WTC11 (cell line): Measurements from ENCODE around the gene MOGAT2. TPM values are rescaled to one million over a fixed set of nuclear protein-coding genes. Genes with fewer than 3 reads are reported as not detected.
A peak's percentile ranks its signal among the peaks of the same experiment; 100 is the strongest.

ENCODE experiments used
- AR ChIP-seq: fragments of 250-450 bp; sonication (Bioruptor Pico); IDR thresholded peaks from 2 replicates; pipeline ENCODE4 v1.9.0; 2021; ENCODE audit warnings: mild to moderate bottlenecking
- ARID4B ChIP-seq: sonication (generic); formaldehyde crosslinking; IDR thresholded peaks from 2 replicates; pipeline ENCODE4 v1.8.0; 2023; ENCODE audit warnings: missing genetic modification reagents, mild to moderate bottlenecking, borderline replicate concordance
- ATF6 ChIP-seq: sonication (generic); formaldehyde crosslinking; IDR thresholded peaks from 2 replicates; pipeline ENCODE4 v1.8.1; 2023; ENCODE audit warnings: mild to moderate bottlenecking, missing genetic modification reagents
- CTCF ChIP-seq: fragments of 200-600 bp; IDR thresholded peaks from 2 replicates; pipeline ENCODE4 v1.8.0; 2022; ENCODE audit warnings: antibody characterized with exemption
- E2F1 ChIP-seq: sonication (generic); formaldehyde crosslinking; IDR thresholded peaks from 2 replicates; pipeline ENCODE4 v1.8.0; 2022; ENCODE audit warnings: mild to moderate bottlenecking, missing genetic modification reagents
- HMGA2 ChIP-seq: fragments of 250-450 bp; sonication (Bioruptor Pico); IDR thresholded peaks from 2 replicates; pipeline ENCODE4 v1.4.0; 2021; ENCODE audit warnings: mild to moderate bottlenecking, moderate library complexity
- JUN ChIP-seq: sonication (generic); formaldehyde crosslinking; IDR thresholded peaks from 2 replicates; pipeline ENCODE4 v1.8.0; 2023; ENCODE audit warnings: mild to moderate bottlenecking, missing genetic modification reagents
- NFE2L1 ChIP-seq: sonication (generic); formaldehyde crosslinking; IDR thresholded peaks from 2 replicates; pipeline ENCODE4 v1.8.1; 2023; ENCODE audit warnings: missing genetic modification reagents
- PRDM15 ChIP-seq: sonication (generic); formaldehyde crosslinking; IDR thresholded peaks from 2 replicates; pipeline ENCODE4 v1.8.0; 2022; ENCODE audit warnings: missing genetic modification reagents
- SOX15 ChIP-seq: fragments of 250-450 bp; sonication (Bioruptor Pico); IDR thresholded peaks from 2 replicates; pipeline ENCODE4 v1.9.0; 2021; ENCODE audit warnings: mild to moderate bottlenecking
- ZMAT4 ChIP-seq: fragments of 250-450 bp; sonication (Bioruptor Pico); IDR thresholded peaks from 2 replicates; pipeline ENCODE4 v1.9.0; 2021; ENCODE audit warnings: mild to moderate bottlenecking
- ZNF317 ChIP-seq: sonication (generic); formaldehyde crosslinking; IDR thresholded peaks from 2 replicates; pipeline ENCODE4 v1.8.1; 2023; ENCODE audit warnings: low read depth, mild to moderate bottlenecking, moderate library complexity, missing genetic modification reagents, borderline replicate concordance
- total RNA-seq: library from RNA; stranded (reverse); gene quantifications from 3 replicates; pipeline ENCODE4 v1.2.3, GENCODE V29; 2021
- TF ChIP-seq, protein P1 (sequence below): sonication (generic); formaldehyde crosslinking; IDR thresholded peaks from 2 replicates; pipeline ENCODE4 v1.8.1; 2023; ENCODE audit warnings: mild to moderate bottlenecking, moderate library complexity, missing genetic modification reagents
- TF ChIP-seq, protein P2 (sequence below): sonication (generic); formaldehyde crosslinking; IDR thresholded peaks from 2 replicates; pipeline ENCODE4 v1.8.1; 2023; ENCODE audit warnings: mild to moderate bottlenecking, missing genetic modification reagents, moderate library complexity

The MOGAT2 gene
- total RNA-seq, 1 experiment from 2014 or later: not detected

- TF ChIP-seq ARID4B (CRISPR knock-in tag): peak; percentile 93; the same call in 1 of the 2 replicates
- TF ChIP-seq ATF6 (CRISPR knock-in tag): no peak
- peak; percentile 65 for TF ChIP-seq NFE2L1 (CRISPR knock-in tag)
- TF ChIP-seq, protein P1, sequence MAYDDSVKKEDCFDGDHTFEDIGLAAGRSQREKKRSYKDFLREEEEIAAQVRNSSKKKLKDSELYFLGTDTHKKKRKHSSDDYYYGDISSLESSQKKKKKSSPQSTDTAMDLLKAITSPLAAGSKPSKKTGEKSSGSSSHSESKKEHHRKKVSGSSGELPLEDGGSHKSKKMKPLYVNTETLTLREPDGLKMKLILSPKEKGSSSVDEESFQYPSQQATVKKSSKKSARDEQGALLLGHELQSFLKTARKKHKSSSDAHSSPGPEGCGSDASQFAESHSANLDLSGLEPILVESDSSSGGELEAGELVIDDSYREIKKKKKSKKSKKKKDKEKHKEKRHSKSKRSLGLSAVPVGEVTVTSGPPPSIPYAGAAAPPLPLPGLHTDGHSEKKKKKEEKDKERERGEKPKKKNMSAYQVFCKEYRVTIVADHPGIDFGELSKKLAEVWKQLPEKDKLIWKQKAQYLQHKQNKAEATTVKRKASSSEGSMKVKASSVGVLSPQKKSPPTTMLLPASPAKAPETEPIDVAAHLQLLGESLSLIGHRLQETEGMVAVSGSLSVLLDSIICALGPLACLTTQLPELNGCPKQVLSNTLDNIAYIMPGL (CRISPR knock-in tag): peak; percentile 85; the same call in 1 of the 2 replicates
- no peak for TF ChIP-seq AR
- TF ChIP-seq JUN: no peak
- peak; percentile 82 for TF ChIP-seq E2F1
- TF ChIP-seq PRDM15 (CRISPR knock-in tag): 0 out of 2 replicates have a peak, but pooled peaks have one; percentile 21
- TF ChIP-seq SOX15: no peak
- TF ChIP-seq HMGA2 (CRISPR knock-in tag): no peak
- TF ChIP-seq, protein P2, sequence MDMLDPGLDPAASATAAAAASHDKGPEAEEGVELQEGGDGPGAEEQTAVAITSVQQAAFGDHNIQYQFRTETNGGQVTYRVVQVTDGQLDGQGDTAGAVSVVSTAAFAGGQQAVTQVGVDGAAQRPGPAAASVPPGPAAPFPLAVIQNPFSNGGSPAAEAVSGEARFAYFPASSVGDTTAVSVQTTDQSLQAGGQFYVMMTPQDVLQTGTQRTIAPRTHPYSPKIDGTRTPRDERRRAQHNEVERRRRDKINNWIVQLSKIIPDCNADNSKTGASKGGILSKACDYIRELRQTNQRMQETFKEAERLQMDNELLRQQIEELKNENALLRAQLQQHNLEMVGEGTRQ (CRISPR knock-in tag): peak; percentile 3; the same call in 1 of the 2 replicates
- peak; percentile 8; the same call in 1 of the 2 replicates for TF ChIP-seq ZNF317 (CRISPR knock-in tag)
- TF ChIP-seq CTCF: no peak
- no peak for TF ChIP-seq ZMAT4 (CRISPR knock-in tag)
These were observed 50.7 kb downstream of the MOGAT2 start, which contains the start of gene DGAT2 (continued) for GRCh38 chr11:75768112-75768908.
